ENCODE data around the gene SMARCE1. TPM values are rescaled to one million over a fixed set of nuclear protein-coding genes. Genes with fewer than 3 reads are reported as not detected.

The SMARCE1 gene
- total and polyA plus RNA-seq, 9 of the 15 experiments (the other 6 are each of a cell fraction or from before 2014, with no cell fraction given) = 64.1 to 142 (median 114) TPM

DNA sequence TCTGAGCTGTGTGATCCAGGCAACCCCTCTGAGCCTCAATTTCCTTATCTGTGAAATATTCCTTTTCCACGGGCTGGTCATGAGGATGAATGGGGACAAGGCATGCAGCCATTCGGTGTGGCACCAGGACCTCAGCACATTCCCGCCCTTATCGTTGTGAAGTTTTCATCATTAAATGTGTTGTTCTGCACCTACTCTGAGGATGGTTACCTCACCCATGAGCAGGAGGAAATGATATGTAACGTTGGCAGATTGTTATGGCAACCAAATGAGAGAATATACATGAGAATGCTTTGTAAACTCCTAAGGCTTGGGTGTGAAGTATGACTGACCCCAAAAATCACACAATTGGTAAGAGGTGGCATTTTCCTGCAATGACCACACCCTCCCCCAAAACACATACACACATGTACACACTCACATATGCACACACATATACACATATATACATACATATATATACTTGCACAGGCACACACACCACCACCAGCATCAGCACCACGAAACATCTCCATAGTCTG, 39.5 kb downstream of the SMARCE1 start (continued):
- TF ChIP-seq RBM14 (IDR thresholded peaks at IDR 0.05; ENCODE audit: borderline replicate concordance, insufficient read depth, low read depth, low read length) = no peak
- no peak for TF ChIP-seq NFXL1 (CRISPR knock-in tag; IDR thresholded peaks at IDR 0.05)
- TF ChIP-seq SLC30A9 (CRISPR knock-in tag; IDR thresholded peaks at IDR 0.05) = no peak
- no peak for TF ChIP-seq HOXB6 (CRISPR knock-in tag; IDR thresholded peaks at IDR 0.05; ENCODE audit: borderline replicate concordance)
- no peak for TF ChIP-seq ZNF586 (CRISPR knock-in tag; conservative IDR thresholded peaks at IDR 0.05)

- DNase-seq (ENCODE audit: extremely low read depth in 1 of 4, low spot score in 3 of 4) (no peak), FAIRE-seq (no peak), ATAC-seq (no peak)
- WGBS (ENCODE audit: insufficient coverage, low coverage, missing lambda C conversion rate) = 7% methylated on average over 5 of the region's 5 CpGs
- 0 out of 4 replicates have a peak overlapping the region, but pooled peaks of 1 of the 2 experiments have one; percentile 7 for H3K9ac ChIP-seq (ENCODE audit: insufficient read depth in 1 of 2, low read depth in 2 of 2, low read length in 2 of 2)
- H2AFZ ChIP-seq (ENCODE audit: low read depth, low read length) = no peak overlapping the region
- H3K9me1 ChIP-seq (ENCODE audit: control insufficient read depth, insufficient read depth, low read length) = no peaks in the 10 kb centered on the region
- H3K27me3 ChIP-seq (ENCODE audit: control insufficient read depth in 2 of 2, insufficient read depth in 2 of 2, low read length in 2 of 2) = peaks cover 6 to 34% of the 10 kb centered on the region in 2 experiments; a peak in 4 of 5 replicates
- in situ Hi-C loops (cut with MboI) = loop anchor here (25.0 kb wide), 1 partner anchor 1055 kb away; no protein-coding TSS in a partner anchor
- no peaks in the 10 kb centered on the region for H3K36me3 ChIP-seq (ENCODE audit: control insufficient read depth, insufficient read depth, low read length)
- POLR2A ChIA-PET = interaction anchor here (0.6 kb wide), 2 partner anchors 134 to 1756 kb away, joined by 3 to 4 read pairs; no protein-coding TSS in a partner anchor
- H3K9me3 ChIP-seq (replicated peaks; ENCODE audit: control insufficient read depth, insufficient read depth, low read depth, low read length) = no peaks in the 10 kb centered on the region
- H3K4me3 ChIP-seq = no peak overlapping the region
- BruUV-seq (replicated peaks) = no TSS peak
- no peaks in the 10 kb centered on the region for H3K4me1 ChIP-seq (replicated peaks in 1 of 2; ENCODE audit: control insufficient read depth in 2 of 2, insufficient read depth in 2 of 2, low read length in 2 of 2)
- H3K4me2 ChIP-seq (ENCODE audit: insufficient read depth, low read length) = no peak overlapping the region
- intact Hi-C loops (cut with micrococcal nuclease) = no loop called here
- CTCF ChIA-PET (ENCODE audit: low intra/inter-chr PET ratio) = no interaction called here
- H3K27ac ChIP-seq (ENCODE audit: extremely low read depth, low read depth, low read length) = no peak overlapping the region
- H3K79me2 ChIP-seq (ENCODE audit: control insufficient read depth, insufficient read depth, low read length) = no peaks in the 10 kb centered on the region
- H4K20me1 ChIP-seq (replicated peaks; ENCODE audit: control insufficient read depth, insufficient read depth, low read length) = no peaks in the 10 kb centered on the region
- TF ChIP-seq, protein P1, sequence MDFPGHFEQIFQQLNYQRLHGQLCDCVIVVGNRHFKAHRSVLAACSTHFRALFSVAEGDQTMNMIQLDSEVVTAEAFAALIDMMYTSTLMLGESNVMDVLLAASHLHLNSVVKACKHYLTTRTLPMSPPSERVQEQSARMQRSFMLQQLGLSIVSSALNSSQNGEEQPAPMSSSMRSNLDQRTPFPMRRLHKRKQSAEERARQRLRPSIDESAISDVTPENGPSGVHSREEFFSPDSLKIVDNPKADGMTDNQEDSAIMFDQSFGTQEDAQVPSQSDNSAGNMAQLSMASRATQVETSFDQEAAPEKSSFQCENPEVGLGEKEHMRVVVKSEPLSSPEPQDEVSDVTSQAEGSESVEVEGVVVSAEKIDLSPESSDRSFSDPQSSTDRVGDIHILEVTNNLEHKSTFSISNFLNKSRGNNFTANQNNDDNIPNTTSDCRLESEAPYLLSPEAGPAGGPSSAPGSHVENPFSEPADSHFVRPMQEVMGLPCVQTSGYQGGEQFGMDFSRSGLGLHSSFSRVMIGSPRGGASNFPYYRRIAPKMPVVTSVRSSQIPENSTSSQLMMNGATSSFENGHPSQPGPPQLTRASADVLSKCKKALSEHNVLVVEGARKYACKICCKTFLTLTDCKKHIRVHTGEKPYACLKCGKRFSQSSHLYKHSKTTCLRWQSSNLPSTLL (IDR thresholded peaks at IDR 0.05) = no peak
- TF ChIP-seq RFX5 (IDR thresholded peaks at IDR 0.05; ENCODE audit: low read depth, low read length) (no peak), CBFB (CRISPR knock-in tag; IDR thresholded peaks at IDR 0.05) (no peak), RNF2 (IDR thresholded peaks at IDR 0.05) (no peak), TAF9B (IDR thresholded peaks at IDR 0.05; ENCODE audit: partially characterized antibody) (no peak), ZNF143 (CRISPR knock-in tag; IDR thresholded peaks at IDR 0.05) (no peak), ZNF592 (IDR thresholded peaks at IDR 0.05) (no peak)
- TF ChIP-seq, protein P2, sequence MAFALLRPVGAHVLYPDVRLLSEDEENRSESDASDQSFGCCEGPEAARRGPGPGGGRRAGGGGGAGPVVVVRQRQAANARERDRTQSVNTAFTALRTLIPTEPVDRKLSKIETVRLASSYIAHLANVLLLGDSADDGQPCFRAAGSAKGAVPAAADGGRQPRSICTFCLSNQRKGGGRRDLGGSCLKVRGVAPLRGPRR (CRISPR knock-in tag; IDR thresholded peaks at IDR 0.05) = no peak
- TF ChIP-seq, protein P3, sequence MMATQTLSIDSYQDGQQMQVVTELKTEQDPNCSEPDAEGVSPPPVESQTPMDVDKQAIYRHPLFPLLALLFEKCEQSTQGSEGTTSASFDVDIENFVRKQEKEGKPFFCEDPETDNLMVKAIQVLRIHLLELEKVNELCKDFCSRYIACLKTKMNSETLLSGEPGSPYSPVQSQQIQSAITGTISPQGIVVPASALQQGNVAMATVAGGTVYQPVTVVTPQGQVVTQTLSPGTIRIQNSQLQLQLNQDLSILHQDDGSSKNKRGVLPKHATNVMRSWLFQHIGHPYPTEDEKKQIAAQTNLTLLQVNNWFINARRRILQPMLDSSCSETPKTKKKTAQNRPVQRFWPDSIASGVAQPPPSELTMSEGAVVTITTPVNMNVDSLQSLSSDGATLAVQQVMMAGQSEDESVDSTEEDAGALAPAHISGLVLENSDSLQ (IDR thresholded peaks at IDR 0.05) = no peak
Observed at GRCh38 chr17:40607641-40608040, 40.0 kb downstream of the SMARCE1 start.
